ENCODE results near the gene PDIA5. TPM values are rescaled to one million over a fixed set of nuclear protein-coding genes. Genes with fewer than 3 reads are reported as not detected.

PDIA5 gene
- total RNA-seq, 1 experiment from 2014 or later, result 24.3 TPM

DNA sequence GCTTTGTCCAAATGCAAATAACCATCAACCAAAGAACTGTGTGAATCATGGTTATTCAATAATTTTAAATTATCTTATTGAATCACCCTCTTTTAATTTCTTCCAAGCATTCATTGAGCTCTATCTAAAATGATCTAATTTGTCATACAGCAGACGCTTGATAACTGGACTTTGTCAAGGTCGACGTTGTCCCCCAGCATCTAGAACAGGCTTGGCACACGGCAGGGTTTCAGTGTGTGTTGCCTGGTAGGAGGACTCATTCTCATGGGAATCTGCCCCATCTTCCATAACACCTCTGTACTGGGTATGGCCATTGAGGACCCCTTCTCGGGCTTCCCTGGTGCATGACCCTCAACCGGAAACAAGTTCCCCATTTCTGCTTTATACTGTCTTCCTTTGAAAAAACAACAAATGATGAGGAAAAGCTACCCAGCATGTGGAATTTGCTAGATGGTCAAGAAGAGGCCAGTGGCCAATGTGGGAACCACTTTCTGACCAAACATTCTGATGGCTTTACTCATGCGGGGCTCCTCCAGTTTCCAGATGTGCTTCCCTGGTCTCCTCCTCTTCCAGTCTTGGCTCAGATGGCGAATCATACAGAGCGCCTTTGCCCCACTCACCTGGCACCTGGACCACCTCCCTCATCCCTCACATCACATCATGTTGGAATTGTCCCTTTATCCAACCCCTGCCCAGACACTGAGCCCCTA is 93.3 kb downstream of the PDIA5 start:
- no peak overlapping the region for H2BK12ac ChIP-seq (ENCODE audit: insufficient read length, low read depth, low read length)
- no peak overlapping the region for H4K5ac ChIP-seq (ENCODE audit: insufficient read length, low read depth, low read length)
- no peak overlapping the region for H2BK15ac ChIP-seq (ENCODE audit: low read depth, low read length)
- H3K27me3 Mint-ChIP-seq (ENCODE audit: low read depth), result no peaks in the 10 kb centered on the region
- H4K8ac ChIP-seq (replicated peaks; ENCODE audit: insufficient read length, low read depth, low read length), result no peak overlapping the region
- no peak overlapping the region for H3K23ac ChIP-seq (ENCODE audit: insufficient read length, low read depth, low read length)
- no peak overlapping the region for H2BK120ac ChIP-seq (ENCODE audit: low read depth, low read length, poor library complexity, severe bottlenecking)
- H3K79me2 ChIP-seq (ENCODE audit: insufficient read depth, low read length), result no peaks in the 10 kb centered on the region
- no peak overlapping the region for H3K9ac ChIP-seq (ENCODE audit: extremely low read depth, insufficient read length, low read length)
- no peak overlapping the region for H3K56ac ChIP-seq (ENCODE audit: insufficient read length, low read depth, low read length)
- peaks cover 14 to 43% (median 22%) of the 10 kb centered on the region in 3 experiments for H3K36me3 Mint-ChIP-seq (ENCODE audit: insufficient read depth in 1 of 3, low read depth in 3 of 3)
- H2AK5ac ChIP-seq (ENCODE audit: insufficient read length, low read length), result no peak overlapping the region
- no peak overlapping the region for H4K91ac ChIP-seq (ENCODE audit: insufficient read length, low read depth, low read length)
- H2AFZ ChIP-seq (ENCODE audit: low read length), result no peak overlapping the region
- no peak overlapping the region for H3K27ac ChIP-seq (ENCODE audit: insufficient read length, low read depth, low read length)
- WGBS (ENCODE audit: extremely low coverage, insufficient read length, low lambda C conversion rate), result no CpG with 5 or more reads among the region's 9 CpGs
- H3K9me3 ChIP-seq (ENCODE audit: control insufficient read depth, low read depth, low read length), result no peaks in the 10 kb centered on the region
- no peak overlapping the region for H2BK20ac ChIP-seq (ENCODE audit: low read depth, low read length, poor library complexity, severe bottlenecking)
- H3K14ac ChIP-seq (ENCODE audit: insufficient read depth, low read length), result no peak overlapping the region
- TF ChIP-seq CTCF (conservative IDR thresholded peaks at IDR 0.05), result no peak
- no peak for DNase-seq
- no peaks in the 10 kb centered on the region for H3K27me3 ChIP-seq (ENCODE audit: insufficient read depth, low read length)
- no peak overlapping the region for H3K4me2 ChIP-seq (ENCODE audit: insufficient read depth, insufficient read length, low read length)
- H3K4me1 Mint-ChIP-seq, result no peaks in the 10 kb centered on the region
- peaks cover 3 to 4% of the 10 kb centered on the region in 2 experiments; a peak in 4 of 5 replicates for H3K9me3 Mint-ChIP-seq
- H3K27ac Mint-ChIP-seq, result no peak overlapping the region
- no peak overlapping the region for H3K4me3 Mint-ChIP-seq
- no peak overlapping the region for H3T11ph ChIP-seq (ENCODE audit: low read length)
- H3K79me1 ChIP-seq (ENCODE audit: insufficient read depth, low read depth, low read length, poor library complexity, severe bottlenecking), result no peaks in the 10 kb centered on the region
- H2BK5ac ChIP-seq (ENCODE audit: insufficient read length, low read length), result no peak overlapping the region
- H3K4ac ChIP-seq (ENCODE audit: low read depth, low read length), result no peak overlapping the region
- no peak overlapping the region for H3K18ac ChIP-seq (ENCODE audit: insufficient read length, low read depth, low read length)
- H4K20me1 ChIP-seq (ENCODE audit: control insufficient read depth, insufficient read depth, insufficient read length), result no peaks in the 10 kb centered on the region
- no peaks in the 10 kb centered on the region for H3K23me2 ChIP-seq (ENCODE audit: insufficient read length, low read depth, low read length, poor library complexity, severe bottlenecking)
- H3K4me1 ChIP-seq (ENCODE audit: insufficient read depth, low read length), result no peaks in the 10 kb centered on the region

Measured in H9 (cell line).